ENCODE measurements around the gene CENPV. TPM values are rescaled to one million over a fixed set of nuclear protein-coding genes. Genes with fewer than 3 reads are reported as not detected.

Gene CENPV
- total and polyA plus RNA-seq, 2 of the 13 experiments (the other 11 are each of a cell fraction or from before 2014, with no cell fraction given), result 193 to 292 TPM

- TF ChIP-seq ARID4A (CRISPR knock-in tag; IDR thresholded peaks at IDR 0.05; ENCODE audit: borderline replicate concordance), result no peak
Measured at GRCh38 chr17:16361874-16362273, 8.6 kb upstream of the CENPV start (continued).

- Histone ChIP-seq H3K4me3 (replicated peaks in 1 of 3; ENCODE audit: insufficient read depth in 1 of 3, low read depth in 2 of 3, low read length in 3 of 3) (no peak overlapping the region), H3K27ac (ENCODE audit: extremely low read length, insufficient read depth, low read length) (no peak overlapping the region), H3K4me2 (ENCODE audit: low read depth, low read length) (no peak overlapping the region), H3K9ac (ENCODE audit: insufficient read depth, low read depth, low read length) (no peak overlapping the region), H4K20me1 (ENCODE audit: insufficient read depth, low read length) (no peaks in the 10 kb centered on the region), H3K27me3 (ENCODE audit: control insufficient read depth in 1 of 2, insufficient read depth in 2 of 2, low read length in 2 of 2) (no peaks in the 10 kb centered on the region), H3K4me1 (ENCODE audit: insufficient read depth, low read length) (peaks cover 28% of the 10 kb centered on the region), H2AFZ (ENCODE audit: low read length) (no peak overlapping the region), H3K79me2 (ENCODE audit: insufficient read depth, low read length) (no peaks in the 10 kb centered on the region), H3K36me3 (replicated peaks in 1 of 2; ENCODE audit: control insufficient read depth in 1 of 2, insufficient read depth in 2 of 2, low read length in 2 of 2) (no peaks in the 10 kb centered on the region), H3K9me3 (ENCODE audit: low read length) (no peaks in the 10 kb centered on the region)
- in situ Hi-C loops (cut with HindIII; ENCODE audit: extremely low pct_ligation_motif_present, low pct_unique_long_range_greater_than_20kb), result no loop called here
- no TSS peak for BruUV-seq (replicated peaks)
- TF ChIP-seq TRIM22 (IDR thresholded peaks at IDR 0.05) (no peak), ZNF562 (CRISPR knock-in tag; IDR thresholded peaks at IDR 0.05; ENCODE audit: borderline replicate concordance) (no peak), AKAP8 (CRISPR knock-in tag; IDR thresholded peaks at IDR 0.05) (no peak), ZNF574 (CRISPR knock-in tag; IDR thresholded peaks at IDR 0.05) (no peak), ZNF512 (CRISPR knock-in tag; IDR thresholded peaks at IDR 0.05) (no peak), KDM5B (CRISPR knock-in tag; IDR thresholded peaks at IDR 0.05; ENCODE audit: borderline replicate concordance) (no peak)
- FAIRE-seq, result no peak
- POLR2A ChIA-PET, result interaction anchor here (0.6 kb wide), 1 partner anchor 46 kb away, joined by 3 read pairs; no protein-coding TSS in a partner anchor
- DNase-seq (ENCODE audit: low spot score), result no peak
- CTCF ChIA-PET (ENCODE audit: low intra/inter-chr PET ratio, low total read pairs), result no interaction called here
- intact Hi-C loops (cut with micrococcal nuclease; ENCODE audit: unreplicated experiment), result no loop called here
- ATAC-seq, result no peak
Measured at GRCh38 chr17:16358394-16358793, 5.1 kb upstream of the CENPV start.

Data from HepG2 (cell line).